ENCODE results near the gene TH. TPM values are rescaled to one million over a fixed set of nuclear protein-coding genes. Genes with fewer than 3 reads are reported as not detected.
A peak's percentile ranks its signal among the peaks of the same experiment; 100 is the strongest.

Gene TH
- total RNA-seq, 2 donors from 2014 or later = not detected

DNA sequence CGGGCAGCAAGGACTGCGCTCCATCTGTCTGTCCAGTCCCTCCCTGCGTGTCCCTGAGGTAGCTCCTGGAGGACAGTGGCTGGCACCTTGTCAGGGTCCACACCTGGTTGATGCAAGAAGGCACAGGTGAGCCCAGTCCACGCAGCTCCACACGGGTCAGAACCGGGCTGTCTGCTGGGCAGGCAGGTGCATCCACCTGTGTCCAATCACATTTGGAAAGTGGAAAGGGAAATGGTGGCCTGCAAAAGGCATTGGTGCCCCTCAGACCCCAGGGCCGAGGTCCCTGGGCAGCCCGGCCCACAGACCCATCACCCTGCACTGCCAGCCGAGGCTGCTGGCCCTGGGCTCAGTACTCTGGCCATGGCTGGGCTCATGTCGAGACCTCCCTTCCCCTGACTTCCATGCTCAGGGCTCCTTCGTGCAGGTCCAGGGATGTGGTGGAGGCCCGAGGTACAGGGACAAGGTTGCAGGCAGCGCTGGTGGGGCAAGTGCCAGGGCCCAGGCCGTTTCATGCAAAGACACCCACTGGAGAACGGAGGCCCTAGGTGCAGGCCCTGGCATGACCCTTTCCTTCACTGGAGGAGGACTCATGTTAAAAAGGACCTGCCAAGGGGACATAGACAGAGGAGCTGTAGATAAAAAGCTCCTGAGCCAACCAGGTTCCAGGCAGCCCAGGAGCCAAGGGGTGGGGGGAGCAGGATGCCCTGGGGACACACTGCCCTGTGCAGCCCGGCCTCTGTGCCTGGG is 38.9 kb upstream of the TH start:
- DNase-seq = peak; percentile 18 to 27
- intact Hi-C loops (cut with DNase I, micrococcal nuclease) = no loop called here
- no peak for ATAC-seq

DNA sequence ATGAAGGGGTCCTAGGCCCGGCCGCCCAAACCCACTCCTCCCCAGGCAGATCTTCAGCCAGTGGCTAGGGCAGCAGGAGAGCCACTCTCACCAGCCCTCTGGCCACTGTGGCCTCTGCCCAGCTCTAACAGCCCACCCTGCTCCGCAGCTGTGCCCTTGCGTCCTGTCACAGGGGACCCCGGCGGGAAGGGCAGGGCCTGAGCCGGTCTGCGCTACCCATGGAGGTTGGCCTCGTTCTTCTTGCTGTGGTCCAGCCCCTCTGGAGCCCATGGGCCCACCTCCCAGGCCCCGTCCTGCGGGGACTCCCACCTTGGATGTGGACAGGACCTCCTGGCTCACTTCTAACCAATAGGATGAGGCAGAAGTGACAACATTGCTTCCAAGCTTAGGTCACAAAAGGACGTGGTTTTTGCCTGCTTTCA is 38.3 kb upstream of the TH start:
- DNase-seq (peak in 1 of 2 donors; percentile 19), ATAC-seq (no peak)
- intact Hi-C loops (cut with DNase I, micrococcal nuclease) = no loop called here

DNA sequence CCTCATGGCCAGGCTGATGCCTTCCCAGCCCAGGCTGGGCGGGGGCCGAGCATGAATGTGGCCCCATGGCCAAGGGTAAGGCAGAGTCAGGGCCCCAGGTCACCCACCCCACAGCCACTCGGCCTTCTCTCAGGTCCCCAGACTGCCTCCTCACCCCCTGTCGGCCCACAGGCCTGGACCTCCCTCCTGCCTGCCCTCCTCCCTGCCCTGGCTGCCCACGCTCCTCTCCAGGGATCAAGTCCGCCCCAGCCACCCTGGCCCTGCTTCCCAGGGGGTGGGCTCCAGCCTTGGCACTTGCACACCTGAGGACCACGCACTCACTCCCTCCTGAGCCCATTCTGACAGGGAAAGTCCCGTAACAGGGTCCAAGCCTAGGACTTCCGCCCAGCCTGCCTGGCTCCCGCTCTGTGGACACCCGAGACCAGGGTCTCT is 37.8 kb upstream of the TH start:
- DNase-seq (peak in 1 of 2 donors; percentile 2), ATAC-seq (no peak)
- intact Hi-C loops (cut with DNase I, micrococcal nuclease) = no loop called here

DNA sequence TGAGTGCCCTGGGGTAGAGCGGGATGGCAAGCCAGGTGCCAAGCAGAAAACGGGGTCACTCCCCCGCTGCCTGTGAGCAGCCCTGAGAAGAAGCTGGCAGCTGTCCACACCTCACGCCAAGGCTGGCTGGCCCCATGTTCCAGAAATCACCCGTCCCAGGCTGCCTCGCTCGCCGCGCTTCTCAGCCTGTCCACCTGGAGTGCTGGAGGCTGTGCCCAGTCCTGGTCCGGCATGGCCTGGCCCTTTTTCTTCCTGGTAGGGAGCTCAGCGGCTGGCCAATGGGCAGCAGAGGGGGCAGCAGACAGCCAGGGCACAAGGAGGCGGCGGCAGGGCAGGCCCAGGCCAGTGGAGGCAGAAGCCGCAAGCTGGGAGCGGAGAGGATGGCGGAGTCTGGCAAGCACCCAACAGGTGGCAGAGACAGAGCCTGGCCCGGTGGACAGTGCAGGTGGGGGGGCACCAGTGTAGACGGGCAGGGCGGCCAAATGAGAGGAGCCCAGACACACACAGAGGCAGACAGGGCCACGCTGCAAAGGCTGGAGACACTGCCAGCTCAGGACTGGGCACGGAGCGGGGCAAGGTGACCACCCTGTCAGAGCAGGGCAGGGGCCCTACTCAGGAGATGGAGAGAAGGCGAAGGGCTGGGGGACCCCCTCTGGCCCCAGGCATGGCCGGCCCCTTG is 37.2 kb upstream of the TH start:
- DNase-seq (peak; percentile 31), ATAC-seq (peak; percentile 8)
- intact Hi-C loops (cut with DNase I, micrococcal nuclease) = no loop called here

DNA sequence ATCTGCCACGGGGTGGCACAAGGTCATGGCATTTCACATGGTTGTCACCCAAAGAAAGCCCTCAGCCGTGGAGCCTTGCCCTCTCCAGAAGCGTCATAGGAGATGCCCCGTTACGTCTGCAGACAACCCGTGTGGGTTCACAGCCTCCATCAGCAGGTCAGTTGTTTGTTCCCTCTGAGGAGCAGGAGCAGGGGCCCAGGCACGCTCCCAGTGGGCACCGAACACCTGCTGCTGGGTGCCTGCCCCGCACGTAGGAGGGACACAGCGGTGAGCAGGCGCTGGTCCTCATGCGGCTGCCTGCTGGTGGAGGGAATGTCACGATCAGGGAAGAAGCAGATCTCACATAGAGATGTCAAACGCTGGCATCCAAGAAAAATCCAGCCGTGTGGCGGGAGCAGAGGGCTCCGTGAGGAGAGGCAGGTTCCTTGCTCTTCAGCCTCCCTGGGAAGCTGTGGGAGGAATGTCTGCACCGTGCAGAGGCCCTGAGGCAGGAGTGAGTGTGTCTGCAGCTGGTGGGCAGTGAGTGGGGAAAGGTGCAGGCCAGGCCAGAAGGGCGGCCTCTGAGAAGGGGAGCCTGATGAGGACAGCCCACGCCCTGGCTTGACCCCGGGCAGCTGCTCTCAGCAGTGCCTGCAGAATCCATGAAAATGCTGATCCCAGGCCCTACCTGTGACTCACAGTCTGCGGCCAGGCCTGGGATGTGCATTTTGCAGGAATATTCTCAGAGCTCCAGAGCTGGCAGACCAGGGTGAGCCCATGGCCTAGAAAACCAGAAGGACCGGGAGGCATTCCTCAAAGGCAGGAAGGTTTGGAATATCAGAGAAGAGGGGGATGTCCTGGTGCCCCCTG is 36.4 kb upstream of the TH start:
- intact Hi-C loops (cut with DNase I, micrococcal nuclease) = no loop called here
- ATAC-seq (no peak), DNase-seq (peak; percentile 1 to 18)

DNA sequence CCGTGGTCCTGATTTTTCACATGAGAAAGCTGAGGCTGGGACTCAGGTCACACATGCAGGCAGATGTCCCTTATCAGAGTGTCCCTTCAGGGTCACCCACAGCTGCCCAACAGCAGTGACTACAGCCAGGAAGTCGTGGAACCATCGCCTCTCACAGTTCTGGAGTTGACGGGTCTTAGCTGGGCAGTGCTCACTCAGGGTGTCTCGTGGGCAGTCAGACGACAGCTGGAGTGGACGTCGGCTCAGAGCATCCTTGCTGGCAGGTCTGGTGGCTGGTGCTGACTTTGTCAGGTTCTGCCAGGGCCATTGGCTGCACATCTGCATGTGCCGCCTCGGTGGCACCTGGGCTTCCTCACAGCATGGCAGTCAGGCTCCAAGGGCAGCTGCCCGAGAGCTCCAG is 35.6 kb upstream of the TH start:
- intact Hi-C loops (cut with DNase I, micrococcal nuclease) = no loop called here
- ATAC-seq = no peak
- DNase-seq = peak in 1 of 2 donors; percentile 10

DNA sequence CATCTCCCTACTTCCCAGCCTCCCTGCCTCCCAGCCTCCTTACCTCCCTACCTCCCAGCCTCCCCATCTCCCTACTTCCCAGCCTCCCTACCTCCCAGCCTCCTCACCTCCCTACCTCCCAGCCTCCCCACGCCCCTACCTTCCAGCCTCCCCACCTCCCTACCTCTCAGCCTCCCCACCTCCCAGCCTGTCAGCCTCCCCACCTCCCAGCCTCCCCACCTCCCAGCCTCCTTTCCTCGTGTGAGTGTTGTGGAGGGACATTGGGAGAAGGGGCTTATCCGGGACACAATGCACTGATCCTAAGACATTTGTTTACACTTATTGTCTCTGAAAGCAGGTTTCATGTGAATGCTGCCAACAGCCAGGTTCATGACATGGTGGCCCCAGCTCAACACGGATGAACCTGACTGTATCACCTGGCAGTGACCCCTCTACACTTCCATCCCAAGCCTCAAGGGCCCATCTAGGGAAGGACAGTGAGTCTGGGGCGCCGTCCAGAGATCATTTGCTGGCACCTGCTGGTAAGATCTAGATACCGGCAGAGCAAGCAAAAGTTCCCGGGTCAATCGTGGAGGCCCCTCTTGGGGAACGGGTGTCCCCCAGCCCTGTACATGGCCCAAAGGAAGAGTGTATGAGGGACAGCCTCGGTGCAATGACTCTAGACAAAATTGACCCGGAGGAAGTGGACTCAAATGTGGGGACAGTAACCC is 34.5 kb upstream of the TH start:
- intact Hi-C loops (cut with DNase I, micrococcal nuclease) = no loop called here
- peak; percentile 3 to 16 for DNase-seq
- ATAC-seq = no peak

DNA sequence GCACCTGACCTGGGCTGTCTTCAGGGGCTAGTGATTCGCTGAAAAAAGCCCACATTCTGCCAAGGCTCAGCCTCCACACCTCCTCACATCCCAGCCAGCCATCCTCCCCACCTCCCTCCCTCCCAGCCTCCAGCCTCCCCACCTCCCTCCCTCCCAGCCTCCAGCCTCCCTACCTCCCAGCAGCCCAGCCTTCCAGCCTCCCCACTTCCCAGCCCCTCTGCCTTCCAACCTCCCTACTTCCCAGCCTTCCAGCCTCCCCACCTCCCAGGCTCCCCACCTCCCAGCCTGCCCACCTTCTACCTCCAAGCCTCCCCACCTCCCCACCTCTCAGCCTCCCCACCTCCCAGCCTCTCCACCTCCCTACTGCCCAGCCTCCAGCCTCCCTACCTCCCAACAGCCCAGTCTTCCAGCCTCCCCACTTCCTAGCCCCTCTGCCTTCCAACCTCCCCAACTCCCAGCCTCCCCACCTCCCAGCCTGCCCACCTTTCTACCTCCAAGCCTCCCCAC is 33.7 kb upstream of the TH start:
- intact Hi-C loops (cut with DNase I, micrococcal nuclease) = no loop called here
- ATAC-seq = no peak
- peak in 1 of 2 donors; percentile 23 for DNase-seq

DNA sequence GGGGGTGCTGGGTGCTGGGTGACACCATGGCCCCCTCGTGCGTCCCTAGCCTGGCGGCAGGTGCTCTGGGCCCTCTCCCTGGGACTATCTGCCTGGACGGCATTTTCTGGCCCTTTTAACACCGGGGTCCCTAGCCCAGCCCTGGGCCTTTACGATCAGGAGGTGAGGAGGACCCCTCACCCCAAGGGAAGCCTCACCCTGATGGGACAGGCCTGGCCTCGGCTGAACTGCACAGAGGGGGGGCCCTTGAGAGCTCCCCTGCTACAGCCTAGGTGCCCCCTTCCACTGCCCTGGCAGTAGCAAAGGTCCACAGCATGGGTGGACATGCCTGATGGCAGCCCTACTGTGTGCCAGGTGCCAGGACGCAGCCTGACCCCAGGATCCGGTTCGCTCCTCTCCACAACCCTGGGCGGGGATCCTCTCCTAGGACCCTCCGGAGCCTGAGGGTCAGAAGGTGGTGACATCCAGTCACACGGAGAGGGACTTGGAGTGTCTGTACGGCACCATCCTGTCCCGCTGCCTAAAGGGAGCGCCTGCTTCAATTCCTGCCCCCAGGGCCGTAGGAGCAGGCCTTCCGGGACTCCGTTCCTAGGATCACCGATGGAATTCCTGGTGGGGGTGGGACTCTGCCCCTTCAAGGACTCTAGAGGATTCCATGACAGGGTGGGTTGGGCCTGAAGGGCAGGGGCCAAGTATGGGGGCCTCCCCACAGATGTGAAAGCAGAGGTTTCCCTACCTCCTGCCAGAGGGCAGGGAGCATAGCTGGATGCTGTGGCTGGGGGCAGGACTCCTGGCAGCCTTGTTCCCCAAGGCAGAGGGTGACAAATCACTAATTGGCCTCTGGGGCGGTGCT is 33.0 kb upstream of the TH start:
- no peak for ATAC-seq
- intact Hi-C loops (cut with DNase I, micrococcal nuclease) = loop anchor here in 1 of 2 donors (5.0 kb wide), 1 partner anchor 218 kb away; no protein-coding TSS in a partner anchor
- DNase-seq = peak; percentile 12 to 31

DNA sequence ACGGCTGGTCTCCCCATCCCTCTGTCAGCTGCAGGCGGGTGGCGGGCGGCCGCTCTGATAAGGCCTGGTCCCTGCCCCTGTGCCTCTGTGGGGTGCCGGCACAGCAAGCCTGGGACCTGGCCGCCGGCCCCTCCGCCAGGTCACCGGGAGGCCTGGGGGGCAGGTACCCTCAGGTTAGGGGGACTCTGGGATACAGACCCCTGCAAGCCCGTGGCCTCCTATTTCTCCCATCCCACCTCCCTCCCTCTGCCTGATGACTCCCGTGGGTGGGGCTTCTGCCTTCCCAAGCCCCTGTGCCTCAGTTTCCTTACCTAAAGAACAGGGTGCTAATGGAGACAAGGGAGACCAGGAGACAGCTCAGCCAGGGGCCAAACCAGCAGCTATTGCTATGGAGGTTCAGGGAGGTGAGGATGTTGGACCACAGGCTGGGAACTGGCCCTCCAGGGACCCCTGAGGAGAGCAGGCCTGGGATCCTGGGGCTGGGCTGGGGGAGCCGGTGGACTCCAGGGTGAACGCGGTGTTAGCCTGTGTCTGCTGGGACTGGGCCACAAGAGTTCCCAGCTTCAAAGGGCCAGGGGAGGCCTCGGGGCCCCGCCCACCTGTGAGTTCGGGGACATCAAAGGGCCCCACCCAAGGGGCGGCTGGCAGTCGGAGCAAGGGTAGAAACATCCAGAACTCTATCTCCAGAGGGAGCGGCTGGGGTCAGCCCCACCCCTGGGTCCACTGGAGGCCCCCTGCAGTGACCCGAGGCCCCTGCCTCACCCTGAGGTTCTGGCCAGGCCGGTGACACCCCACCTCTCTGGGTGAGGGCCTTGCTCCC is 32.0 kb upstream of the TH start:
- ATAC-seq = peak; percentile 43
- DNase-seq = peak; percentile 42 to 45
- intact Hi-C loops (cut with DNase I, micrococcal nuclease) = loop anchor here in 1 of 2 donors (5.0 kb wide), 1 partner anchor 219 kb away; no protein-coding TSS in a partner anchor

DNA sequence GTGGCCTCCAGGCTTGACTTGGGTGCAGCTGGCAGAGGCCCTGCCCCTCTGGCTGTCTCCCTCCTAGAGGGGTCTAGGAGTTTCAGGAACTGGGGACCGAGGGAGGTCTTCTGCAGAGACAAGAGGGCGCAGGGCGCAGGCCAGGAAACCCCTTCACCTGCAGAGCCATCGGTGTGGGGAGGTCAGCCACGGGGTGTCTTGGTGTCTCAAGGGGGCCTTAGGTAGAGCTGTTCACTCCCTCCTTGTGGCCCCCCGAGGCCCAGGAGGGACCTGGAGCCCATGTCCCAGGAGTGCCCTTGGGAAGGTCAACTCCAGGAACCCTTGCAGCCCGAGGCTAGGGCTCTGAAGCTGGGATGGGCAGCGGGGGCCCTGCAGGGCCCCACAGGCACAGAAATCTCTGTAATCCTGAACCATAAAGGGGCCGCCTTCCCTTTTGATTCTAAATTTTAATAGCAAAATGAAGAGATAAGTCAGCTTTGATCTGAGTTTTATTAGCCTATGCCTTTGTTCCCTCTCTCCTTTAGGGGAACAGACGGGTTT is 31.4 kb upstream of the TH start:
- peak; percentile 6 to 22 for DNase-seq
- peak; percentile 39 for ATAC-seq
- intact Hi-C loops (cut with DNase I, micrococcal nuclease) = loop anchor here in 1 of 2 donors (5.0 kb wide), 1 partner anchor 219 kb away; no protein-coding TSS in a partner anchor

DNA sequence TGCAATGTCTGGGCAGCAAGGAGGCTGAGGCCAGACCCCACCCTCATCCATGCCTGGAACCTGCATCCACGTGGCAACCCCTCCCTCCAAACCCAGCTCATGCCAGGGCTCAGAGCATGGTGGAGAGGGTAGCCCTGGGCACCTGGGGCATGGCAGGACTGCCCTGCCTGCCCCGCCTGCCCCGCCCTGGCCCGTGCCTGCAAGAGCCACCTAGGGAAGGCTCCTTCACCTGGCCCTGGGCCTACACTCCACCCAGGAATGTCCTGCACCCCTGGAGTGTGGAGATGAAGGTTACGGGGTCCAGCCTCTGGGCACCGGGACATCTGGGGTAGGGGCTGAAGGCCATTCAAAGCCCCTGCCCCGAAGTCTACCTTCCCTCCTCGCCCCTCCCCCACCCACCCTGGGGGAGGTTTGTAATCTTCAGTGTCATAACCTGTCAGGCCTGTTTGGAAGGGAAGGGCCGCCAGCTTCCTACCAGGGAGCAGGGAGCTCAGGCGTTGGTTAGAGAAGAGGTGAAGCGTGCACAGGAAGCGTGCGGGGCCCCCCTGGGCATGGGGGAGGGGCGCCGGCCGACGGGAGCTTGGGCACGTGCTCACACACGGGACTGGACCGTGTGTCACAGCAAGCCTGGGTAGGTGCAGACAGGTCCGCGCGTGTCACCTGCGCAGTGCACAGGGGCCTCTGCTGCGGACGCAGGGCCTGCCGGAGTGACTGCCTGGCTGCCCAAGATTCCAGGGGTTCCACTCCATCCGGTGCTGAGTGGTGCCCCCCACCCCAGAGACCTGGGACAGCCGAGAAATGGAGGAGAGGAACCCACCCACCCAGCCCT is 30.7 kb upstream of the TH start:
- ATAC-seq (peak; percentile 81), DNase-seq (peak; percentile 81 to 86)
- intact Hi-C loops (cut with DNase I, micrococcal nuclease) = loop anchor here in 1 of 2 donors (5.0 kb wide), 1 partner anchor 220 kb away; no protein-coding TSS in a partner anchor

DNA sequence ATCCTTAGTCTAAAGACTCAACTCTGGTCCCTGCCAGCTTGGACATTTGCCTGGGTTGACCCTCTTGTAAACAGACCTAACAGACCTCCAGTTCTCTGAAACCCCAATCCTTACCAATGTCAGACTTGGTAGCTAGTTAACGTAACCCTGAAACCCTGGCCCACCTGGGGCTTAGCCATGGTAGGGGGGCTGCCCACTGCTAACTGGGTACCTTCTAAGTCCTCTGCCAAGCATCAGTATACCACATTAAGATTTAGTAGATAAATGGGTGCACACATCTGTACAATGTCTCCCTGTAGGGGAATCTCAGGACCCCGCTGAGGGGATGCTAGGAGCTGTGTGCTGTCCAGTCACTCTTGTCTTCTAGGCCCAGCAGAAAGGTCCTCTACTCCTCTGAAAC is 29.9 kb upstream of the TH start:
- DNase-seq = no peak

DNA sequence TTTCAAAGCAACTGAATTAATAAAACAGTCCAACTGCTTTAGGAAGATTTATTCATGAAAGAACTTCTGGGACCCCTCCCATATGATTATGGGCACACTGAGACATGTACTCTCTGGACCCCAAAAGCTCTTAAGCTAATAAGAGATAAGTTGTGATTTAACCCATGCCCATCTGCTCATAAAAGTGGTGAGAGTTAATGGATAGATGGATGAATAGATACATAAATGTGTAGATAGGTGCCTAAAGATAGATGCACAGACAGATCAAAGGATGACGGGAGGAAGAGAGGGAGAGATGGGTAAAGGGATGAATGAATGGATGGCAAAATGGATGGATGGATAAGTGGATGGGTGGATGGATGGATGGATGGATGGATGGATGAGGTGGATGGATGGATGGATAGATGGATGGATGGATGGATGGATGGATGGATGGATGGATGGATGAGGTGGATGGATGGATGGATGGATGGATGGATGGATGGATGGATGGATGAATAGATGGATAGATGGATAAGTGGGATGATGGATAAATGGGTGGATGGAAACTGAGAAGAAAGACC is 29.4 kb upstream of the TH start:
- DNase-seq = no peak
- ATAC-seq = no peak
- intact Hi-C loops (cut with DNase I, micrococcal nuclease) = loop anchor here in 1 of 2 donors (5.0 kb wide), 1 partner anchor 221 kb away; no protein-coding TSS in a partner anchor

More for the DNA sequence above, 29.9 kb upstream of the TH start:
- no peak for ATAC-seq
- intact Hi-C loops (cut with DNase I, micrococcal nuclease) = loop anchor here in 1 of 2 donors (5.0 kb wide), 1 partner anchor 221 kb away; no protein-coding TSS in a partner anchor

DNA sequence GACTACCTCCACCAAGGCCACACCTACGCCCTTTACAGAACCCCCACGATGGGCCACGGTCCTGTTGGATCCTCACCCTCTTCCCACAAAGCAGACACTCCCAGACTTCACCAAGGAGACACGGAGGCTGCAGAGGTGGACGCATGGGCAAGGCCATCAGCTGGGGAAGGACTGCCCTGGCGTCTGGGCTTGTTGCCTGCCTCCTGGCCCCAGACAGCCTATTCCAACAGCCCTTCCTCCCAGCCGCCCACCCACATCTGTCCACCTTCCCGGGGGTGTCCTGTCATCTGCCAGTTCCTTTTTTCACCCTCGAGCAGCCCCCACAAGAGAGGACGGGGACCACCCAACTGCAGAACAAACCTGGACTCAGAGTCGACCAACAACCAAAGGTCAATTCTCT is 28.9 kb upstream of the TH start:
- DNase-seq (no peak), ATAC-seq (no peak)
- intact Hi-C loops (cut with DNase I, micrococcal nuclease) = loop anchor here in 1 of 2 donors (5.0 kb wide), 1 partner anchor 222 kb away; no protein-coding TSS in a partner anchor

Measured in left colon (tissue), 2 donors.